GM12878 (cell line): ENCODE results near the gene FKBP2. TPM values are rescaled to one million over a fixed set of nuclear protein-coding genes. Genes with fewer than 3 reads are reported as not detected.

ENCODE experiments used
- ATAC-seq: fragments of 200-7000 bp; cut with Tn5 transposase; 3 replicates; pipeline ENCODE4 v1.9.1; 2020; ENCODE audit warnings: mild to moderate bottlenecking, moderate library complexity
- BruUV-seq: library from RNA; stranded (reverse); fragments of 400-500 nt; replicated peaks from 2 replicates; lab custom pipeline; 2021; lab: Mats Ljungman, UMichigan
- CTCF ChIA-PET: fragments of 300-600 bp; sonication (Branson Sonifier 250); formaldehyde crosslinking; extraction: SDS; loops from one replicate; lab custom pipeline; 2021; ENCODE audit warnings: inconsistent platforms; lab: Yijun Ruan, JAX
- POLR2A ChIA-PET: fragments of 350-600 bp; formaldehyde crosslinking; extraction: SDS; loops from one replicate; lab custom pipeline; 2021; ENCODE audit warnings: inconsistent platforms; lab: Charles Lee
- RAD21 ChIA-PET: fragments of 300-600 bp; sonication (Branson Sonifier 250); formaldehyde crosslinking; loops from one replicate; lab custom pipeline; 2023; ENCODE audit warnings: antibody characterized with exemption; ENCODE audit not compliant: unreplicated experiment; lab: Charles Lee
- SMC1A ChIA-PET: fragments of 300-600 bp; sonication (Branson Sonifier 250); formaldehyde crosslinking; loops from one replicate; lab custom pipeline; 2023; ENCODE audit not compliant: unreplicated experiment, uncharacterized antibody; lab: Charles Lee
- DNase-seq: peaks from one replicate; pipeline ENCODE4 v3.0.0-alpha.2; 2011; ENCODE audit warnings: low read depth, low spot score
- FAIRE-seq: peaks from 3 replicates; lab custom pipeline; 2011; peaks lifted over from hg19 to GRCh38; lab: Jason Lieb, UNC
- H2AFZ ChIP-seq: 2 replicates; pipeline ENCODE4 v1.6.0; 2011; ENCODE audit warnings: low read depth, low read length, control low read depth; ENCODE audit not compliant: control insufficient read depth
- H3K27ac ChIP-seq: 2 replicates; pipeline ENCODE4 v1.5.1; 2011; ENCODE audit warnings: control low read depth; ENCODE audit not compliant: control insufficient read depth, insufficient read depth
- H3K27me3 ChIP-seq, 2 experiments: replicated peaks in 1 of 2; 2 replicates each; pipeline versions ENCODE4 v1.6.0 to v1.6.1; 2011; ENCODE audit warnings: low read length in 1 of 2; ENCODE audit not compliant: control insufficient read depth in 2 of 2, insufficient read depth in 2 of 2
- H3K36me3 ChIP-seq, 2 experiments: 2 replicates each; pipeline ENCODE4 v1.5.1; 2011; ENCODE audit warnings: low read length in 1 of 2; ENCODE audit not compliant: control insufficient read depth in 2 of 2, insufficient read depth in 2 of 2
- H3K4me1 ChIP-seq: 2 replicates; pipeline ENCODE4 v1.6.1; 2011; ENCODE audit warnings: mild to moderate bottlenecking, low read length, moderate library complexity, mixed read lengths; ENCODE audit not compliant: control insufficient read depth, insufficient read depth
- H3K4me2 ChIP-seq: 2 replicates; pipeline ENCODE4 v1.6.0; 2011; ENCODE audit warnings: control low read depth; ENCODE audit not compliant: control insufficient read depth, insufficient read depth
- H3K4me3 ChIP-seq: fragments of 200-600 bp; sonication (generic); 2 replicates; pipeline ENCODE4 v1.5.1; 2016
- H3K79me2 ChIP-seq: 2 replicates; pipeline ENCODE4 v1.6.0; 2011; ENCODE audit warnings: low read length; ENCODE audit not compliant: control insufficient read depth, insufficient read depth
- H3K9ac ChIP-seq: 2 replicates; pipeline ENCODE4 v1.8.0; 2011; ENCODE audit warnings: low read length, control low read depth, mixed read lengths; ENCODE audit not compliant: control insufficient read depth, insufficient read depth
- H3K9me3 ChIP-seq: replicated peaks from 3 replicates; pipeline ENCODE4 v1.5.1; 2011; ENCODE audit warnings: mild to moderate bottlenecking, low read length; ENCODE audit not compliant: control insufficient read depth, insufficient read depth
- H4K20me1 ChIP-seq: 2 replicates; pipeline ENCODE4 v1.6.0; 2011; ENCODE audit not compliant: control insufficient read depth, insufficient read depth
- ATF3 ChIP-seq: IDR thresholded peaks from 2 replicates; pipeline ENCODE4 v1.6.1; 2011; ENCODE audit warnings: low read depth, mild to moderate bottlenecking, low read length, moderate library complexity, borderline replicate concordance; ENCODE audit errors: extremely low read depth
- BCL11A ChIP-seq: IDR thresholded peaks from 2 replicates; pipeline ENCODE4 v1.6.1; 2011; ENCODE audit warnings: low read depth, low read length
- BCL3 ChIP-seq: IDR thresholded peaks from 2 replicates; pipeline ENCODE4 v1.6.1; 2011; ENCODE audit warnings: borderline replicate concordance, low read depth, mild to moderate bottlenecking, moderate library complexity, low read length; ENCODE audit not compliant: insufficient read depth, poor library complexity, severe bottlenecking
- CBX5 ChIP-seq: sonication (generic); IDR thresholded peaks from 2 replicates; pipeline ENCODE4 v1.6.1; 2016; ENCODE audit warnings: low read depth, moderate library complexity, mild to moderate bottlenecking, inconsistent platforms
- CEBPB ChIP-seq, 2 experiments: fragments of 150-350 bp in 1 of 2; IDR thresholded peaks; 2 replicates each; pipeline ENCODE4 v1.6.1; 2012 to 2014; ENCODE audit warnings: low read depth in 2 of 2, low read length in 2 of 2, borderline replicate concordance in 1 of 2, inconsistent platforms in 1 of 2
- FOS ChIP-seq: IDR thresholded peaks from 3 replicates; pipeline ENCODE4 v1.6.1; 2011; ENCODE audit warnings: borderline replicate concordance; ENCODE audit not compliant: insufficient read length; ENCODE audit errors: extremely low read depth
- FOXK2 ChIP-seq: fragments of 450-650 bp; IDR thresholded peaks from 2 replicates; pipeline ENCODE4 v1.6.1; 2017; ENCODE audit warnings: mild to moderate bottlenecking, moderate library complexity
- FOXM1 ChIP-seq: IDR thresholded peaks from 2 replicates; pipeline ENCODE4 v1.6.1; 2012; ENCODE audit warnings: low read depth, mild to moderate bottlenecking, inconsistent platforms, low read length, moderate library complexity
- HDAC2 ChIP-seq: fragments of 200-600 bp; sonication (generic); IDR thresholded peaks from 2 replicates; pipeline ENCODE4 v1.6.1; 2017
- MAX ChIP-seq: IDR thresholded peaks from 2 replicates; pipeline ENCODE4 v1.6.1; 2012; ENCODE audit warnings: low read depth, low read length, improper control_type of control experiment
- NFXL1 ChIP-seq: fragments of 450-650 bp; IDR thresholded peaks from 2 replicates; pipeline ENCODE4 v1.6.1; 2017; ENCODE audit warnings: antibody characterized with exemption, mild to moderate bottlenecking, borderline replicate concordance
- NFYA ChIP-seq: IDR thresholded peaks from 2 replicates; pipeline ENCODE4 v1.6.1; 2011; ENCODE audit warnings: low read depth, mild to moderate bottlenecking, low read length, improper control_type of control experiment, borderline replicate concordance
- PAX5 ChIP-seq: IDR thresholded peaks from 2 replicates; pipeline ENCODE4 v1.6.1; 2011; ENCODE audit warnings: low read depth, low read length, borderline replicate concordance
- STAT1 ChIP-seq: fragments of 450-650 bp; conservative IDR thresholded peaks from 2 replicates; pipeline ENCODE4 v1.6.1; 2014; ENCODE audit warnings: antibody characterized with exemption, mild to moderate bottlenecking
- TAF1 ChIP-seq: IDR thresholded peaks from 2 replicates; pipeline ENCODE4 v1.6.1; 2011; ENCODE audit warnings: mild to moderate bottlenecking, low read depth, low read length, borderline replicate concordance
- TARDBP ChIP-seq: IDR thresholded peaks from 2 replicates; pipeline ENCODE4 v1.6.1; 2016; ENCODE audit warnings: borderline replicate concordance
- WGBS: methylation state at CpG from one replicate; pipeline ENCODE4 v1.1.6; 2016; ENCODE audit warnings: low lambda C conversion rate; ENCODE audit not compliant: insufficient replicate concordance, insufficient coverage; ENCODE audit errors: missing lambda C conversion rate; 5-methylcytosine and 5-hydroxymethylcytosine counted together
- in situ Hi-C: fragments of 300-500 bp; cut with MboI; formaldehyde crosslinking; loops from 9 replicates; pipeline ENCODE4 v1.14.3; 2018; ENCODE audit warnings: mixed read lengths
- intact Hi-C: fragments of 100-400 bp; cut with micrococcal nuclease; formaldehyde crosslinking; loops from one replicate; pipeline ENCODE4 v1.14.2; 2022; ENCODE audit not compliant: unreplicated experiment
- polyA plus RNA-seq, 11 experiments: library from polyadenylated mRNA; depleted of rRNA in 4 of 11; unstranded in 6 of 11; stranded (reverse) in 5 of 11; fragments of >200 nt; fragmentation: Nextera tagmentation in 4 of 11; fragmentation: Illumina TruSeq in 1 of 11; extraction: Ambion mirVana in 4 of 11; extraction: Trizol in 1 of 11; gene quantifications; 1 replicate in 1 of 11; 2 replicates in 10 of 11; pipeline versions ENCODE4 v1.2.1 to v1.2.3, GENCODE V29; 2011 to 2016; ENCODE audit warnings: inconsistent platforms in 2 of 11, missing spikeins in 2 of 11, low read depth in 1 of 11
- total RNA-seq, 4 experiments: library from RNA; depleted of rRNA in 3 of 4; stranded (reverse); fragments of >200 nt in 3 of 4; fragmentation: Illumina TruSeq in 1 of 4; extraction: Trizol in 1 of 4; gene quantifications; 2 replicates each; pipeline versions ENCODE4 v1.2.1 to v1.2.3, GENCODE V29; 2013 to 2021
- TF ChIP-seq, protein P1 (sequence below): fragments of 450-650 bp; IDR thresholded peaks from 2 replicates; pipeline ENCODE4 v1.6.1; 2016; ENCODE audit warnings: mild to moderate bottlenecking

The FKBP2 gene
- total and polyA plus RNA-seq, 10 of the 15 experiments (the other 5 are each of a cell fraction or from before 2014, with no cell fraction given) = 1.8 to 99.7 (median 39.5) TPM

- Histone ChIP-seq H3K9ac (no peak overlapping the region), H3K4me2 (peak overlapping the region; percentile 100; the same call in 1 of the 2 replicates), H3K4me3 (no peak overlapping the region), H3K4me1 (peaks cover 10% of the 10 kb centered on the region), H3K9me3 (no peaks in the 10 kb centered on the region), H3K79me2 (peaks cover 16% of the 10 kb centered on the region), H3K36me3 (no peaks in the 10 kb centered on the region; a peak in 2 of 4 replicates), H2AFZ (no peak overlapping the region), H4K20me1 (no peaks in the 10 kb centered on the region), H3K27ac (no peak overlapping the region), H3K27me3 (no peaks in the 10 kb centered on the region)
- CTCF ChIA-PET = interaction anchor here (3.8 to 5.7 kb wide), 3 partner anchors 16 to 62 kb away, joined by 23 to 147 read pairs (median 65); partner anchors contain the start of genes CATSPERZ, FERMT3 and PLCB3
- intact Hi-C loops = no loop called here
- ATAC-seq = no peak
- DNase-seq = no peak
- BruUV-seq = no TSS peak
- FAIRE-seq = no peak
- 93% methylated on average over 24 of the region's 27 CpGs for WGBS
- SMC1A ChIA-PET = interaction anchor here (0.7 to 1.3 kb wide), 2 partner anchors 41 to 63 kb away, joined by 3 read pairs; partner anchors contain the start of genes NUDT22 and TRPT1
- POLR2A ChIA-PET = interaction anchor here (0.6 to 6.3 kb wide), 7 partner anchors 9 to 514 kb away, joined by 3 to 71 read pairs (median 5); partner anchors contain the start of genes CATSPERZ, ESRRA, FKBP2 and PPP1R14B
- in situ Hi-C loops = no loop called here
- RAD21 ChIA-PET = interaction anchor here (1.3 kb wide), 1 partner anchor 63 kb away, joined by 4 read pairs; no protein-coding TSS in a partner anchor
- TF ChIP-seq TAF1 (no peak), STAT1 (no peak), PAX5 (no peak), BCL11A (no peak), HDAC2 (no peak), FOXK2 (no peak), ATF3 (no peak), TARDBP (no peak), MAX (no peak), FOS (no peak), CEBPB (IDR thresholded peaks at IDR 0.05; ENCODE audit: borderline replicate concordance in 1 of 2, low read depth in 2 of 2, low read length in 2 of 2) (no peak), BCL3 (no peak), NFXL1 (no peak), NFYA (no peak), FOXM1 (no peak), CBX5 (no peak)
- TF ChIP-seq, protein P1, sequence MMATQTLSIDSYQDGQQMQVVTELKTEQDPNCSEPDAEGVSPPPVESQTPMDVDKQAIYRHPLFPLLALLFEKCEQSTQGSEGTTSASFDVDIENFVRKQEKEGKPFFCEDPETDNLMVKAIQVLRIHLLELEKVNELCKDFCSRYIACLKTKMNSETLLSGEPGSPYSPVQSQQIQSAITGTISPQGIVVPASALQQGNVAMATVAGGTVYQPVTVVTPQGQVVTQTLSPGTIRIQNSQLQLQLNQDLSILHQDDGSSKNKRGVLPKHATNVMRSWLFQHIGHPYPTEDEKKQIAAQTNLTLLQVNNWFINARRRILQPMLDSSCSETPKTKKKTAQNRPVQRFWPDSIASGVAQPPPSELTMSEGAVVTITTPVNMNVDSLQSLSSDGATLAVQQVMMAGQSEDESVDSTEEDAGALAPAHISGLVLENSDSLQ = no peak
Observed at GRCh38 chr11:64267207-64267945, 26.5 kb downstream of the FKBP2 start.
